ENCODE data around the gene ZNF76.

DNA sequence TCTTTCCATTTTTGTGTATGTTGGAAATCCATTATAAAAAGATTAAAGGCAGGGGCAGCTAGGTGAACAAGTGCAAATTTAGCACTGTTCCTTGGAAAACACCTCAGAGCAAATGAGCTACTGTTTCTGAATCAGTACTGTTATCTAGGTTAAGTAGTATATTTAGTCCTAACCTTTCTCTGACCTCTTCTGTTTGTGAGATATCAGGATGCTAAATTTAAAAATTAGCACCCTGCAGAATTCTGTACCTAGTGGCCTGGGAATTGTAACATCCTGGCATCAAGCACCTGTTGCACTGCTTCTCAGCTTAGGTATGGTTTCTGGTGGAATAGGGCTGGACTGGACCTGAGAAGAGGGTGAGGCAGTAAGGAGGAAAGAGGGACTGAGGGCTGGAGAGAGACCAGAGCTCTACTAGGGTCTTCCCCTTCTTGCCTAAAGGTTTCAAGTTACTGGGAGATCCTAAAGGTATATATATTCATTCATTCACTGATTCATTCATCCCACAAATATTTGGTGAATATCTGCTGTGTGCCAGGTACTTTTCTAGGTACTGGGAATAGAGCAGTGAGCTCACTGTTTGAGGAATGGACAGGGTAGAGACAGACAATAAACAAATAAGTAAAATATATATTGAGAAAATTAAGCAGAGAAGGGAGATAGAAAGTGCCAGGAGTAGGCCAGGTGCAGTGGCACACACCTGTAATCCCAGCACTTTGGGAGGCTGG is 5.2 kb downstream of the ZNF76 start:
- TF ChIP-seq, protein P1, sequence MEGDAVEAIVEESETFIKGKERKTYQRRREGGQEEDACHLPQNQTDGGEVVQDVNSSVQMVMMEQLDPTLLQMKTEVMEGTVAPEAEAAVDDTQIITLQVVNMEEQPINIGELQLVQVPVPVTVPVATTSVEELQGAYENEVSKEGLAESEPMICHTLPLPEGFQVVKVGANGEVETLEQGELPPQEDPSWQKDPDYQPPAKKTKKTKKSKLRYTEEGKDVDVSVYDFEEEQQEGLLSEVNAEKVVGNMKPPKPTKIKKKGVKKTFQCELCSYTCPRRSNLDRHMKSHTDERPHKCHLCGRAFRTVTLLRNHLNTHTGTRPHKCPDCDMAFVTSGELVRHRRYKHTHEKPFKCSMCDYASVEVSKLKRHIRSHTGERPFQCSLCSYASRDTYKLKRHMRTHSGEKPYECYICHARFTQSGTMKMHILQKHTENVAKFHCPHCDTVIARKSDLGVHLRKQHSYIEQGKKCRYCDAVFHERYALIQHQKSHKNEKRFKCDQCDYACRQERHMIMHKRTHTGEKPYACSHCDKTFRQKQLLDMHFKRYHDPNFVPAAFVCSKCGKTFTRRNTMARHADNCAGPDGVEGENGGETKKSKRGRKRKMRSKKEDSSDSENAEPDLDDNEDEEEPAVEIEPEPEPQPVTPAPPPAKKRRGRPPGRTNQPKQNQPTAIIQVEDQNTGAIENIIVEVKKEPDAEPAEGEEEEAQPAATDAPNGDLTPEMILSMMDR (IDR thresholded peaks at IDR 0.05): no peak
- no peak for TF ChIP-seq GATA2 (CRISPR knock-in tag; IDR thresholded peaks at IDR 0.05)
- TF ChIP-seq POLR2AphosphoS5 (IDR thresholded peaks at IDR 0.05; ENCODE audit: low read depth, low read length): no peak
- no peak for TF ChIP-seq EP300 (IDR thresholded peaks at IDR 0.05; ENCODE audit: borderline replicate concordance in 1 of 2, low read depth in 1 of 2, low read length in 1 of 2)
- TF ChIP-seq, protein P2, sequence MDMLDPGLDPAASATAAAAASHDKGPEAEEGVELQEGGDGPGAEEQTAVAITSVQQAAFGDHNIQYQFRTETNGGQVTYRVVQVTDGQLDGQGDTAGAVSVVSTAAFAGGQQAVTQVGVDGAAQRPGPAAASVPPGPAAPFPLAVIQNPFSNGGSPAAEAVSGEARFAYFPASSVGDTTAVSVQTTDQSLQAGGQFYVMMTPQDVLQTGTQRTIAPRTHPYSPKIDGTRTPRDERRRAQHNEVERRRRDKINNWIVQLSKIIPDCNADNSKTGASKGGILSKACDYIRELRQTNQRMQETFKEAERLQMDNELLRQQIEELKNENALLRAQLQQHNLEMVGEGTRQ (IDR thresholded peaks at IDR 0.05; ENCODE audit: borderline replicate concordance, low read depth, low read length): no peak
- TF ChIP-seq TAF1 (IDR thresholded peaks at IDR 0.05; ENCODE audit: borderline replicate concordance, low read depth, low read length): no peak
- no peak for TF ChIP-seq GABPA (IDR thresholded peaks at IDR 0.05; ENCODE audit: low read depth)
- no peak for TF ChIP-seq RAD21 (IDR thresholded peaks at IDR 0.05; ENCODE audit: low read length)
- no peak for TF ChIP-seq NRF1 (IDR thresholded peaks at IDR 0.05; ENCODE audit: low read depth, low read length)
- TF ChIP-seq, protein P3, sequence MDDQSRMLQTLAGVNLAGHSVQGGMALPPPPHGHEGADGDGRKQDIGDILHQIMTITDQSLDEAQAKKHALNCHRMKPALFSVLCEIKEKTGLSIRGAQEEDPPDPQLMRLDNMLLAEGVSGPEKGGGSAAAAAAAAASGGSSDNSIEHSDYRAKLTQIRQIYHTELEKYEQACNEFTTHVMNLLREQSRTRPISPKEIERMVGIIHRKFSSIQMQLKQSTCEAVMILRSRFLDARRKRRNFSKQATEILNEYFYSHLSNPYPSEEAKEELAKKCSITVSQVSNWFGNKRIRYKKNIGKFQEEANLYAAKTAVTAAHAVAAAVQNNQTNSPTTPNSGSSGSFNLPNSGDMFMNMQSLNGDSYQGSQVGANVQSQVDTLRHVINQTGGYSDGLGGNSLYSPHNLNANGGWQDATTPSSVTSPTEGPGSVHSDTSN (IDR thresholded peaks at IDR 0.05): no peak

All from SK-N-SH (cell line).